ENCODE measurements around the gene GPT2.

The GPT2 gene

DNA sequence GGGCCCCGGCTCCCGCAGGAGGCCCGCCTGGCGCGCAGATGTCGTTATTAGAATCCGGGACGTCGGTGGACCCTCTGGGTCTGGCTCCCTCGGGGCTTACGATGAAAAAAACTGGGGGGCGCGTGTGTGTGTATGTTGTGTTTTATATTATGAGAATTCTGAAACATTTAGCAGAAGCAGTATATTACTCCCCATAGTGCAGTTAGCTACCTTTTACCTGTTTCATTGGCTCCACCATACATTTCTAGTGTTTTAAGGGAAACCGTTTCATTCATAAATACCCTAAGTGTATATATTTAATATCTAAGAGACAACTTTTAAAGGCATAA, 89.8 kb downstream of the GPT2 start:
- no peak for DNase-seq

DNA sequence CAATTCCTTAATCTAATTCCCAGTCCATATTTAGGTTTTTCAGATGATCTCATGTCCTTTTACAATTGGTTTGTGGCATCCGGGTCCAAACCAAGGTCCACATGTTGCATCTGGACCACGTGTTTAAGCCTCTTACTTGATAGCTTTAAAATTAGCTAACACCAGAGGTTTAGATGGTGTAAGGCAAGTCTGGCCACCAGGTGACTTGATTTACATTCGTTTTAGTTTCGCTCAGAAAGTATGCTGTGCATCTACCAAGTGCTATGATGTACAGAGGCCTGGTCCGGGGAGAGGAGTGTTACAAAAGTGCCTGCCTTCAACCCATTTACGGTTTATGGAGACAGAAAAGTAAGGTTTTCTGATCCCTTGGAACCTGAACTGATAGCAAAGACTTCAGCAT, 90.2 kb downstream of the GPT2 start:
- no peak for DNase-seq

DNA sequence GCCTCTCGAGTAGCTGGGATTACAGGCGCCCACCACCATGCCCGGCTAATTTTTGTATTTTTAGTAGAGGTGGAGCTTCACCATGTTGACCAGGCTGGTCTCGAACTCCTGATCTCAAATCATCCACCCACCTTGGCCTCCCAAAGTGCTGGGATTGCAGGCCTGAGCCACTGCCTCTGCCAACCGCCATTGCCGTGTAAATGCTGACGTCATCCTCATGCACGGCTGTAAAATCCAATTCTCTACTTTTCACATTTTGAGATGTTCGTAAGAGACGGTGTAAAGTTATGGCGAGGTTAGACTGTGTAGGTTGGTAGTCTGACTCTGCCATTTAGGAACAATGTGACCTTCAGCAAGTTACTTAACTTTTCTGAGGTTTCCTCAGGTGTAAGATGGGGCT, 91.0 kb downstream of the GPT2 start:
- DNase-seq = no peak

DNA sequence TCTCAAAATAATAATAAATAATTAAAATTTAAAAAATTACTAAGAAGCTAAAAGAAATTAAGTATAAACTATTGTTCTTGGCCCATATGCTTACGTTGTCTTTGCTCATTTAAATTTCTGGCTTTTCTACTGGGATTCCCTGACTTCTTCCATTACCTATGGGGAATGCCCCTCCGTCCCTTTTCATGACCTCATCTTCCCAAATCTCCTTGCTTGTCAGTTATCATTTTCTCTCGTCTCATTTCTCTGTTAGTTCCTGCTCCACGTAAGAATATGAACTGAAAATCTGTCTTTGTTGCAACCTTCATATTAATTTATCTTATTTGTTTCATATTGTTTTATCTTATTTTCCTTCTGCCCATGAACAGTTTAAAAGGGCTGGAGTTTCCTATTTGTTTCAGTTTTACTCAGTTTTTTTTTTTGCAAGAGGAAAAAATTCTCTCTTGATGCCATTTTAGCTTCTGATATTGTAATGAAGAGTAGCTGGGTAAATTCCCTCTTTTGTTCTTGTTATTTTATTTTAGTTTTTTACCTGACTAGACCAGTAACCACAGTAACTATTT, 91.8 kb downstream of the GPT2 start:
- DNase-seq = no peak

DNA sequence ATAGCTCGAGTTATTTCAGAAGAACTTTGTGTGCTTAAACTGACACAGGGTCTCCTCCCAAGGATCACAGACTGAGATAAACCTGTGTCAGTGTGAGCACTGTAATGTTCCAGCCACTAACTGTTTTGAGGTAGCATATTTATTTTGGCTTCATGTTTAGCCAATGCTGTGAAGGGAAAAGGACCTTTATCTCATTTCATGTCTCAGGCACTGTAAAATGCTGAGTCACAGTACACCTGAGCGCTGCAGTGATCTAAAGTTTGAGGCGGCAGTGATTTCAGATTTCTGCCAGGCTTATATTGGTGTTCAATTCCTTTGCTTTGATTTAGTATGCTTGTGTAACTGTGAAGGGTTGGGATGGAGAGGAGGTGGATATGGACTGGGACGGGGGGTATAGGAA, 92.4 kb downstream of the GPT2 start:
- no peak for DNase-seq
